Measurements from ENCODE around the gene PDE7B. TPM values are rescaled to one million over a fixed set of nuclear protein-coding genes. Genes with fewer than 3 reads are reported as not detected.
A peak's percentile ranks its signal among the peaks of the same experiment; 100 is the strongest.
"Not testable (repeated sequence)": the region's sequence is repeated elsewhere in the genome, so short reads cannot be mapped to it uniquely, and the experiment has no call there.

The PDE7B gene
- total RNA-seq, 1 experiment from 2014 or later = not detected

GRCh38 chr6:136216503-136217401, 365.3 kb downstream of the PDE7B start:
- no peaks in the 10 kb centered on the region for H4K20me1 ChIP-seq (ENCODE audit: insufficient read depth, low read depth, low read length)
- no peaks in the 10 kb centered on the region for H3K36me3 ChIP-seq (ENCODE audit: insufficient read depth, low read length)
- no peaks in the 10 kb centered on the region for H3K4me1 ChIP-seq (ENCODE audit: low read length)
- H3K4me3 ChIP-seq (ENCODE audit: low read length) = no peak overlapping the region
- no peak overlapping the region for H3K27ac ChIP-seq (ENCODE audit: low read length)
- no peaks in the 10 kb centered on the region for H3K79me2 ChIP-seq (ENCODE audit: low read length)
- H3K9me2 ChIP-seq (replicated peaks; ENCODE audit: insufficient read depth, low read length) = no peaks in the 10 kb centered on the region
- H3K9me3 ChIP-seq (ENCODE audit: low read length) = no peaks in the 10 kb centered on the region
- no peak for DNase-seq
- H3K27me3 ChIP-seq (ENCODE audit: low read length) = no peaks in the 10 kb centered on the region
- no peak overlapping the region for H3K4me2 ChIP-seq (ENCODE audit: low read depth, low read length, poor library complexity, severe bottlenecking)
- no peak overlapping the region for H2AFZ ChIP-seq (ENCODE audit: low read length)
- H3K9ac ChIP-seq (ENCODE audit: low read length) = no peak overlapping the region

DNA sequence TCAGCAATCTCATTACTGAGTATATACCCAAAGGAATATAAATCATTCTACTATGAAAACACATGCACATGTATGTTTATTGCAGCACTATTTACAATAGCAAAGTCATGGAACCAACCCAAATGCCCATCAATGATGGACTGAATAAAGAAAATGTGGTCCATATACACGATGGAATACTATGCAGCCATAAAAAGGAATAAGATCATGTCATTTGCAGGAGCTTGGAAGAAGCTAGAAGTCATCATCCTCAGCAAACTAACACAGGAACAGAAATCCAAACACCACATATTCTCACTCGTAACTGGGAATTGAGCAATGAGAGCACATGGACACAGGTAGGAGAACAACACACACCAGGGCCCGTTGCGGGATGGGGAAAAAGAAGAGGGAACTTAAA, 373.5 kb downstream of the PDE7B start:
- H3K4me2 ChIP-seq (ENCODE audit: low read depth, low read length, poor library complexity, severe bottlenecking); H3K36me3 ChIP-seq (ENCODE audit: insufficient read depth, low read length); H3K79me2 ChIP-seq (ENCODE audit: low read length); H2AFZ ChIP-seq (ENCODE audit: low read length); H3K9me3 ChIP-seq (ENCODE audit: low read length); H3K27me3 ChIP-seq (ENCODE audit: low read length); H4K20me1 ChIP-seq (ENCODE audit: insufficient read depth, low read depth, low read length); H3K9ac ChIP-seq (ENCODE audit: low read length); H3K9me2 ChIP-seq (replicated peaks; ENCODE audit: insufficient read depth, low read length); H3K27ac ChIP-seq (ENCODE audit: low read length); DNase-seq; H3K4me3 ChIP-seq (ENCODE audit: low read length): not testable (repeated sequence)
- H3K4me1 ChIP-seq (ENCODE audit: low read length) = peaks cover 13% of the 10 kb centered on the region

DNA sequence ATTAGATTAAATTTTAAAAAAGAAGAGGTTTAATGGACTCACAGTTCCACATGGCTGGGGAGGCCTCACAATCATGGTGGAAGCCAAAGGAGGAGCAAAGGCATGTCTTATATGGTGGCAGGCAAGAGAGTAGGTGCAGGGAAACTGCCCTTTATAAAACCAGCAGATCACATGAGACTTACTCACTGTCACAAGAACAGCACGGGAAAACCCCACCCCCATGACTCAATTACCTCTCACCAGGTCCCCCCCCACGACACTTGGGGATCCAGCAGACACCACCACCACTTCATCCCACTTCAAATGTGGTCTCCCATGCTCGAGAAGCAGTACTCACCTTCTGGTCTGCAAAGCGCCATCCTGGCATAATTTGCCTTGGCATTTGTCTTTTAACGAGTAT, 374.0 kb downstream of the PDE7B start:
- Histone ChIP-seq H3K9me2 (replicated peaks; ENCODE audit: insufficient read depth, low read length) (no peaks in the 10 kb centered on the region), H3K27ac (ENCODE audit: low read length) (no peak overlapping the region), H3K79me2 (ENCODE audit: low read length) (no peaks in the 10 kb centered on the region), H3K36me3 (ENCODE audit: insufficient read depth, low read length) (no peaks in the 10 kb centered on the region; the same call in 1 of the 2 replicates), H2AFZ (ENCODE audit: low read length) (no peak overlapping the region), H3K27me3 (ENCODE audit: low read length) (no peaks in the 10 kb centered on the region), H3K9me3 (ENCODE audit: low read length) (no peaks in the 10 kb centered on the region), H3K9ac (ENCODE audit: low read length) (no peak overlapping the region), H3K4me3 (ENCODE audit: low read length) (no peak overlapping the region), H3K4me1 (ENCODE audit: low read length) (peaks cover 13% of the 10 kb centered on the region), H4K20me1 (ENCODE audit: insufficient read depth, low read depth, low read length) (no peaks in the 10 kb centered on the region), H3K4me2 (ENCODE audit: low read depth, low read length, poor library complexity, severe bottlenecking) (no peak overlapping the region)
- no peak for DNase-seq

DNA sequence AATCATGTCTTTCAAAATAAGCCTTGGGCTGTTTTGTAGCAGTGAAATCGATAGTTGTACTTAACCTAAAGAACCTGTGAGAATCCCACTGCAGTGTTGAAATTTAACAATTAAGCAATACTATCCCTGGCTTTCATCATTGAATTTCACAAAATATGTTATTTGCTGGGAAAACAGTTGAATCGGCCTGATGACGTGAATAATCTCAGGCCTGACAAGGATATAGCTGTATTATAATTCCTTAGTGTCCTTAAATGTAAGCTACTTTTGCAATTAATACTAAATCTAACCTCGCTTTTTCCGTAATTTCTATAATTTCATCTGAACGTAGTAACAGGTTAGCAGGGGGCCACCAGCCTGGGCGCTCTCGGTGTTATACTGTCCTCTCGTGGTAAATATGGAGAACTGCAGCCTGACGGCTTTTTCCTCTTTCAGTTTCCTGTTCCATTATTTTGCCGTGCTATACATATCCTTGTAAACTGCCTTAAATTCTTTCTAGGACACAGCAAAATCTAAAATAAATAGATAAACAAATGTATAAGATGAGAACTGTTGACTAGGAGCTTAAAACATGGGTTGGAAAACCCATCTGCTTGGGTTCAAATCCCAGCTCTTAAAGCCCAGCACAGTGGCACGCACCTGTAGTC, 374.6 kb downstream of the PDE7B start:
- H4K20me1 ChIP-seq (ENCODE audit: insufficient read depth, low read depth, low read length) = no peaks in the 10 kb centered on the region
- peak overlapping the region; percentile 27; the same call in 1 of the 2 replicates for H3K4me3 ChIP-seq (ENCODE audit: low read length)
- H2AFZ ChIP-seq (ENCODE audit: low read length) = peak overlapping the region; percentile 56; the same call in 1 of the 2 replicates
- no peaks in the 10 kb centered on the region for H3K79me2 ChIP-seq (ENCODE audit: low read length)
- DNase-seq = peak; percentile 78
- no peak overlapping the region for H3K27ac ChIP-seq (ENCODE audit: low read length)
- peaks cover 13% of the 10 kb centered on the region for H3K4me1 ChIP-seq (ENCODE audit: low read length)
- no peaks in the 10 kb centered on the region for H3K27me3 ChIP-seq (ENCODE audit: low read length)
- H3K9ac ChIP-seq (ENCODE audit: low read length) = peak overlapping the region; percentile 30; the same call in 1 of the 2 replicates
- H3K9me3 ChIP-seq (ENCODE audit: low read length) = no peaks in the 10 kb centered on the region
- peaks cover 6% of the 10 kb centered on the region; the same call in 1 of the 2 replicates for H3K36me3 ChIP-seq (ENCODE audit: insufficient read depth, low read length)
- peak overlapping the region; percentile 68 for H3K4me2 ChIP-seq (ENCODE audit: low read depth, low read length, poor library complexity, severe bottlenecking)
- H3K9me2 ChIP-seq (replicated peaks; ENCODE audit: insufficient read depth, low read length) = no peaks in the 10 kb centered on the region

- H3K4me2 ChIP-seq (ENCODE audit: low read depth, low read length, poor library complexity, severe bottlenecking) = peak overlapping the region; percentile 68
- no peak for DNase-seq
- H3K36me3 ChIP-seq (ENCODE audit: insufficient read depth, low read length) = peaks cover 6% of the 10 kb centered on the region; the same call in 1 of the 2 replicates
- no peaks in the 10 kb centered on the region for H3K9me3 ChIP-seq (ENCODE audit: low read length)
- H3K27me3 ChIP-seq (ENCODE audit: low read length) = no peaks in the 10 kb centered on the region
- peak overlapping the region; percentile 56; the same call in 1 of the 2 replicates for H2AFZ ChIP-seq (ENCODE audit: low read length)
- no peaks in the 10 kb centered on the region for H4K20me1 ChIP-seq (ENCODE audit: insufficient read depth, low read depth, low read length)
- H3K79me2 ChIP-seq (ENCODE audit: low read length) = no peaks in the 10 kb centered on the region
- no peak overlapping the region for H3K27ac ChIP-seq (ENCODE audit: low read length)
- H3K9me2 ChIP-seq (replicated peaks; ENCODE audit: insufficient read depth, low read length) = no peaks in the 10 kb centered on the region
- H3K4me3 ChIP-seq (ENCODE audit: low read length) = peak overlapping the region; percentile 27; the same call in 1 of the 2 replicates
- peaks cover 13% of the 10 kb centered on the region for H3K4me1 ChIP-seq (ENCODE audit: low read length)
- peak overlapping the region; percentile 30; the same call in 1 of the 2 replicates for H3K9ac ChIP-seq (ENCODE audit: low read length)
These were observed 375.3 kb downstream of the PDE7B start for GRCh38 chr6:136226674-136227377.

GRCh38 chr6:136228814-136229213, 377.3 kb downstream of the PDE7B start:
- no peak overlapping the region for H3K4me3 ChIP-seq (ENCODE audit: low read length)
- peaks cover 13% of the 10 kb centered on the region for H3K4me1 ChIP-seq (ENCODE audit: low read length)
- peaks cover 18% of the 10 kb centered on the region; the same call in 1 of the 2 replicates for H3K36me3 ChIP-seq (ENCODE audit: insufficient read depth, low read length)
- H3K9me2 ChIP-seq (replicated peaks; ENCODE audit: insufficient read depth, low read length) = no peaks in the 10 kb centered on the region
- H2AFZ ChIP-seq (ENCODE audit: low read length) = no peak overlapping the region
- no peak overlapping the region for H3K4me2 ChIP-seq (ENCODE audit: low read depth, low read length, poor library complexity, severe bottlenecking)
- no peaks in the 10 kb centered on the region for H3K27me3 ChIP-seq (ENCODE audit: low read length)
- no peak overlapping the region for H3K9ac ChIP-seq (ENCODE audit: low read length)
- no peaks in the 10 kb centered on the region for H4K20me1 ChIP-seq (ENCODE audit: insufficient read depth, low read depth, low read length)
- DNase-seq = no peak
- no peaks in the 10 kb centered on the region for H3K9me3 ChIP-seq (ENCODE audit: low read length)
- no peak overlapping the region for H3K27ac ChIP-seq (ENCODE audit: low read length)
- no peaks in the 10 kb centered on the region for H3K79me2 ChIP-seq (ENCODE audit: low read length)

- H3K4me3 ChIP-seq (ENCODE audit: low read length) = no peak overlapping the region
- no peaks in the 10 kb centered on the region for H4K20me1 ChIP-seq (ENCODE audit: insufficient read depth, low read depth, low read length)
- H3K9me3 ChIP-seq (ENCODE audit: low read length) = no peaks in the 10 kb centered on the region
- H3K4me1 ChIP-seq (ENCODE audit: low read length) = peaks cover 13% of the 10 kb centered on the region
- no peak for DNase-seq
- no peaks in the 10 kb centered on the region for H3K27me3 ChIP-seq (ENCODE audit: low read length)
- H3K79me2 ChIP-seq (ENCODE audit: low read length) = no peaks in the 10 kb centered on the region
- H3K9me2 ChIP-seq (replicated peaks; ENCODE audit: insufficient read depth, low read length) = no peaks in the 10 kb centered on the region
- H3K9ac ChIP-seq (ENCODE audit: low read length) = no peak overlapping the region
- no peak overlapping the region for H3K27ac ChIP-seq (ENCODE audit: low read length)
- no peak overlapping the region for H2AFZ ChIP-seq (ENCODE audit: low read length)
- H3K36me3 ChIP-seq (ENCODE audit: insufficient read depth, low read length) = peaks cover 19% of the 10 kb centered on the region; the same call in 1 of the 2 replicates
- no peak overlapping the region for H3K4me2 ChIP-seq (ENCODE audit: low read depth, low read length, poor library complexity, severe bottlenecking)
These were observed 378.8 kb downstream of the PDE7B start for GRCh38 chr6:136230219-136230853.

Data from Karpas-422 (cell line).